Measurements from ENCODE around the gene KCNAB1. TPM values are rescaled to one million over a fixed set of nuclear protein-coding genes. Genes with fewer than 3 reads are reported as not detected.

Gene KCNAB1
- total RNA-seq, 2 donors from 2014 or later = 0.26 TPM; not detected in 1

- H3K36me3 Mint-ChIP-seq (ENCODE audit: low read depth) = peaks cover 2% of the 10 kb centered on the region
- no peaks in the 10 kb centered on the region for H3K9me3 ChIP-seq (ENCODE audit: control insufficient read depth, low read length, poor library complexity, severe bottlenecking)
- H3K4me1 Mint-ChIP-seq = peaks cover 3% of the 10 kb centered on the region
- no peak for ATAC-seq
- H3K27me3 Mint-ChIP-seq = peaks cover 24% of the 10 kb centered on the region
- no peak overlapping the region for H3K27ac Mint-ChIP-seq
- H3K4me3 Mint-ChIP-seq = no peak overlapping the region
- DNase-seq = no peak
Observed at GRCh38 chr3:156373654-156374053, 253.3 kb downstream of the KCNAB1 start.

GRCh38 chr3:156376199-156376598 lies 255.8 kb downstream of the KCNAB1 start:
- Mint-ChIP-seq H3K27ac (no peak overlapping the region), H3K36me3 (ENCODE audit: low read depth) (peaks cover 4% of the 10 kb centered on the region), H3K4me1 (peaks cover 5% of the 10 kb centered on the region), H3K27me3 (peaks cover 31% of the 10 kb centered on the region), H3K4me3 (no peak overlapping the region)
- H3K9me3 ChIP-seq (ENCODE audit: control insufficient read depth, low read length, poor library complexity, severe bottlenecking) = no peaks in the 10 kb centered on the region
- no peak for ATAC-seq
- DNase-seq = no peak

- no peak overlapping the region for H3K4me3 Mint-ChIP-seq
- H3K9me3 ChIP-seq (ENCODE audit: control insufficient read depth, low read length, poor library complexity, severe bottlenecking) = no peaks in the 10 kb centered on the region
- H3K27ac Mint-ChIP-seq = no peak overlapping the region
- DNase-seq (no peak), ATAC-seq (no peak)
- peaks cover 31% of the 10 kb centered on the region for H3K27me3 Mint-ChIP-seq
- H3K4me1 Mint-ChIP-seq = peaks cover 5% of the 10 kb centered on the region
- peaks cover 4% of the 10 kb centered on the region for H3K36me3 Mint-ChIP-seq (ENCODE audit: low read depth)
Observed at GRCh38 chr3:156377266-156377665, 256.9 kb downstream of the KCNAB1 start.

- H3K9me3 ChIP-seq (ENCODE audit: control insufficient read depth, low read length, poor library complexity, severe bottlenecking) = no peaks in the 10 kb centered on the region
- DNase-seq (no peak), ATAC-seq (no peak)
- Mint-ChIP-seq H3K4me1 (peaks cover 5% of the 10 kb centered on the region), H3K4me3 (no peak overlapping the region), H3K27ac (no peak overlapping the region), H3K27me3 (peaks cover 31% of the 10 kb centered on the region), H3K36me3 (ENCODE audit: low read depth) (peaks cover 4% of the 10 kb centered on the region)
Observed at GRCh38 chr3:156377718-156378117, 257.3 kb downstream of the KCNAB1 start.

GRCh38 chr3:156378871-156379270 lies 258.5 kb downstream of the KCNAB1 start:
- H3K9me3 ChIP-seq (ENCODE audit: control insufficient read depth, low read length, poor library complexity, severe bottlenecking) = no peaks in the 10 kb centered on the region
- H3K27ac Mint-ChIP-seq = no peak overlapping the region
- no peak for DNase-seq
- H3K4me1 Mint-ChIP-seq = peaks cover 5% of the 10 kb centered on the region
- H3K4me3 Mint-ChIP-seq = no peak overlapping the region
- H3K36me3 Mint-ChIP-seq (ENCODE audit: low read depth) = peaks cover 4% of the 10 kb centered on the region
- ATAC-seq = no peak
- peaks cover 35% of the 10 kb centered on the region for H3K27me3 Mint-ChIP-seq

DNA sequence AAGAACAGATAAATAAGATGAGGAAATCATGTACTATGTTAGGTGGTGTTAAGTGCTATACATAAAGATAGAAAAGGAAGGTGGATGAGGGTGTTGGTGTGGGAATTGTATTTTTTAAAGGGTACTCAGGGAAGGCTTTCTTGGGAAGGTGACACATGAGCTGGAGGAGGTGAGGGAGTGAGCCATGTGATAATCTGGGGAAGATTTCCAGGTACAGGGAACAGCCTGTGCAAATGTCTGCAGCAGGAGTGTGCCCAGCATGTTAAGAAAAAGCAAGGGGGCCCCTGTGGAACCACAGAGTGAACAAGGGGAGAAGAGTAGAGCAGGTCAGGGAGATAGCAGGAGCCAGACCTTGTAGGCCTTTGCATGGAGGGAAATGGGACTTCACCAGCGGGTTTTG lies 258.9 kb downstream of the KCNAB1 start:
- DNase-seq = no peak
- Mint-ChIP-seq H3K27ac (no peak overlapping the region), H3K27me3 (peaks cover 40% of the 10 kb centered on the region), H3K4me3 (no peak overlapping the region), H3K36me3 (ENCODE audit: low read depth) (peaks cover 5% of the 10 kb centered on the region), H3K4me1 (peaks cover 5% of the 10 kb centered on the region)
- no peak for ATAC-seq
- H3K9me3 ChIP-seq (ENCODE audit: control insufficient read depth, low read length, poor library complexity, severe bottlenecking) = no peaks in the 10 kb centered on the region

DNA sequence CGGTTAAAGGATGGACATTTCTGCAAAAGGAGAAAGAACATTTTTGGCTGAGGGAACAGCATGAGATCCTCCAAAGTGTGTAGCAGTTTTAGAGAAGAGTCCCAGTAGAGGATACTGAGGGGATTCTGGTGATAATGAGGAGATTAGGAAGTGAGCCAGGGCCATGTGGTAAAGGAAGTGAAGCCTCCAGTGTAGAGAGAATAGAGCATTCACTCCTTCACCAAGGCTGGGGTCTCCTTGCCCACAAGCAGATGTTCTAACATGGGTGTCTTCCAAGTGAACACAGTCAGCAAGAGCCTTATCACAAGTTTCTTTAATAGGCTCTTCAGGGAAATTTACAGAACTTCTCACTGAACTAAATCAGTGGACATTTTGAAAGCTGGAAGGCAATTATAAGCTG lies 260.9 kb downstream of the KCNAB1 start:
- no peaks in the 10 kb centered on the region for H3K9me3 ChIP-seq (ENCODE audit: control insufficient read depth, low read length, poor library complexity, severe bottlenecking)
- DNase-seq (no peak), ATAC-seq (no peak)
- no peak overlapping the region for H3K4me3 Mint-ChIP-seq
- H3K27me3 Mint-ChIP-seq = peaks cover 52% of the 10 kb centered on the region
- peaks cover 5% of the 10 kb centered on the region for H3K4me1 Mint-ChIP-seq
- H3K27ac Mint-ChIP-seq = no peak overlapping the region
- peaks cover 7% of the 10 kb centered on the region for H3K36me3 Mint-ChIP-seq (ENCODE audit: low read depth)

- Mint-ChIP-seq H3K27me3 (peaks cover 49% of the 10 kb centered on the region), H3K4me1 (peaks cover 5% of the 10 kb centered on the region), H3K27ac (no peak overlapping the region), H3K4me3 (no peak overlapping the region), H3K36me3 (ENCODE audit: low read depth) (peaks cover 8% of the 10 kb centered on the region)
- DNase-seq = no peak
- no peak for ATAC-seq
- no peaks in the 10 kb centered on the region for H3K9me3 ChIP-seq (ENCODE audit: control insufficient read depth, low read length, poor library complexity, severe bottlenecking)
Observed at GRCh38 chr3:156382458-156383346, 262.3 kb downstream of the KCNAB1 start.

DNA sequence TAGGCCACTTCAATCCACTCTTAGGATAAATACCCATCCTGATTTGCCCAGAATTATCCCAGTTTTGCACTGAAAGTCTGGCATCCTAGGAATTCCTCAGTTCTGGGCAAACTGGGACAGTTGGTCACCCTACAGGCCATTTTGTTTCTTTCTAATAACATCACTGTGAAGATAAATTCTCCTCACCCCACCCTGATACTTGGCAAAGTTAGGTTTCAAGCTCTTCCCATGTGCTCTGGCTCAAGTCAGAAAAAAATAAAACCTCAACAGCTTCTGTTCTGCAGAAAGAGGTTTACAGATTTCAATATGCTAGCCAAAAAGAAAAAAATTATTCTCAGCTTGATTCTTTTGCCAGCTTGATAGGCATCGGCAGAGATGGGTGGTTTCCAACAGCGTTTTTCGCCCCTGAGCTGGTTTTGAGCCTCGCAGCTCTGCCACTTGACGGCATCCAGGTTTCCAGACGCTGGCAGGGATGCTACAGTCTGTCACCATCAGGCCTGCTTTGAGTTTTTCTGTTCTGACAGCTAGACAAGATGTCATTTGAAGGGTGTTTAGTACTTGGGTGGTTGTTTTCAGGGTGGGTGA lies 263.2 kb downstream of the KCNAB1 start:
- peaks cover 8% of the 10 kb centered on the region for H3K36me3 Mint-ChIP-seq (ENCODE audit: low read depth)
- no peaks in the 10 kb centered on the region for H3K9me3 ChIP-seq (ENCODE audit: control insufficient read depth, low read length, poor library complexity, severe bottlenecking)
- ATAC-seq (no peak), DNase-seq (no peak)
- no peak overlapping the region for H3K27ac Mint-ChIP-seq
- H3K27me3 Mint-ChIP-seq = peaks cover 43% of the 10 kb centered on the region
- no peak overlapping the region for H3K4me3 Mint-ChIP-seq
- peaks cover 5% of the 10 kb centered on the region for H3K4me1 Mint-ChIP-seq

- no peak for ATAC-seq
Observed at GRCh38 chr3:156388497-156389448, 268.4 kb downstream of the KCNAB1 start.

GRCh38 chr3:156389449-156389950 lies 269.1 kb downstream of the KCNAB1 start:
- Mint-ChIP-seq H3K36me3 (ENCODE audit: low read depth) (peaks cover 4% of the 10 kb centered on the region), H3K27ac (no peak overlapping the region), H3K27me3 (peaks cover 33% of the 10 kb centered on the region), H3K4me1 (peaks cover 4% of the 10 kb centered on the region), H3K4me3 (no peak overlapping the region)
- no peaks in the 10 kb centered on the region for H3K9me3 ChIP-seq (ENCODE audit: control insufficient read depth, low read length, poor library complexity, severe bottlenecking)
- ATAC-seq (no peak), DNase-seq (no peak)

More at GRCh38 chr3:156388497-156389448, 268.4 kb downstream of the KCNAB1 start:
- Mint-ChIP-seq H3K27ac (no peak overlapping the region), H3K4me3 (no peak overlapping the region), H3K36me3 (ENCODE audit: low read depth) (peaks cover 7% of the 10 kb centered on the region), H3K27me3 (peaks cover 35% of the 10 kb centered on the region), H3K4me1 (peaks cover 4% of the 10 kb centered on the region)
- no peaks in the 10 kb centered on the region for H3K9me3 ChIP-seq (ENCODE audit: control insufficient read depth, low read length, poor library complexity, severe bottlenecking)
- no peak for DNase-seq

DNA sequence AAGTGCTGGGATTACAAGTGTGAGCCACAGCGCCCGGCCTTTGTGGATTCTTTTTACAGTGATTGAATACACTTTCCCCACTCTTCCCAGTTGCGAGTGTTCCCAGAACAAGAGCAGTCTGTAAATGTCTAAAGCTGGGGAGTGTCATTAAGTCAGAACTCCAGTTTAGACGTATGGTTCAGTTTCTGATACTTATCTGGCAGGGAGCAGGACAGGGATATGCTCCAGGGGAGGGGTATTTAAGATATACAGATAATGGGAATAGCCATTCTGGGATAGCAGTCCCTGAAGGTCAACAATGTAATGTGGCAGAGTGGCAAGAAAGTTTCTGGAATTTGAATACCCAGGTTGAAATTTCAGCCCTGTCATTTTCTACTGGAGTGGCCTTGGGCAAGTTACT lies 270.5 kb downstream of the KCNAB1 start:
- no peak overlapping the region for H3K4me3 Mint-ChIP-seq
- peaks cover 4% of the 10 kb centered on the region for H3K4me1 Mint-ChIP-seq
- no peak overlapping the region for H3K27ac Mint-ChIP-seq
- DNase-seq (no peak), ATAC-seq (no peak)
- peaks cover 4% of the 10 kb centered on the region for H3K36me3 Mint-ChIP-seq (ENCODE audit: low read depth)
- H3K27me3 Mint-ChIP-seq = peaks cover 28% of the 10 kb centered on the region
- no peaks in the 10 kb centered on the region for H3K9me3 ChIP-seq (ENCODE audit: control insufficient read depth, low read length, poor library complexity, severe bottlenecking)
